ENCODE results near the gene ZFYVE9. TPM values are rescaled to one million over a fixed set of nuclear protein-coding genes. Genes with fewer than 3 reads are reported as not detected.
A peak's percentile ranks its signal among the peaks of the same experiment; 100 is the strongest.

ZFYVE9 gene
- total and polyA plus RNA-seq, 9 of the 15 experiments (the other 6 are each of a cell fraction or from before 2014, with no cell fraction given), result 0.52 to 14.4 (median 8.9) TPM

GRCh38 chr1:52365746-52366516, 224.0 kb downstream of the ZFYVE9 start, which contains the start of gene CC2D1B (continued):
- TF ChIP-seq FOXP4 (CRISPR knock-in tag; IDR thresholded peaks at IDR 0.05; ENCODE audit: borderline replicate concordance) (0 out of 2 replicates have a peak, but pooled peaks have one; percentile 9), PHF21A (IDR thresholded peaks at IDR 0.05; ENCODE audit: borderline replicate concordance, low read depth) (peak; percentile 72; the same call in 1 of the 2 replicates), REST (IDR thresholded peaks at IDR 0.05; ENCODE audit: borderline replicate concordance) (peak; percentile 96), REST (CRISPR knock-in tag; IDR thresholded peaks at IDR 0.05; ENCODE audit: low read depth) (peak; percentile 23), NRF1 (conservative IDR thresholded peaks at IDR 0.05 in 1 of 2, IDR thresholded peaks at IDR 0.05 in 1 of 2) (peak; percentile 100), KLF13 (tag; IDR thresholded peaks at IDR 0.05; ENCODE audit: borderline replicate concordance, low read depth) (peak; percentile 22; the same call in 1 of the 2 replicates), ZNF830 (CRISPR knock-in tag; IDR thresholded peaks at IDR 0.05) (peak; percentile 79; the same call in 1 of the 2 replicates), ATF2 (CRISPR knock-in tag; IDR thresholded peaks at IDR 0.05) (0 out of 2 replicates have a peak, but pooled peaks have one; percentile 45), LCOR (CRISPR knock-in tag; IDR thresholded peaks at IDR 0.05) (peak; percentile 87), ZSCAN32 (CRISPR knock-in tag; IDR thresholded peaks at IDR 0.05) (no peak), RBM22 (IDR thresholded peaks at IDR 0.05; ENCODE audit: low read depth, low read length, poor library complexity, severe bottlenecking) (peak; percentile 83)
- TF ChIP-seq, protein P1, sequence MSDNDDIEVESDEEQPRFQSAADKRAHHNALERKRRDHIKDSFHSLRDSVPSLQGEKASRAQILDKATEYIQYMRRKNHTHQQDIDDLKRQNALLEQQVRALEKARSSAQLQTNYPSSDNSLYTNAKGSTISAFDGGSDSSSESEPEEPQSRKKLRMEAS (CRISPR knock-in tag; IDR thresholded peaks at IDR 0.05), result peak; percentile 96
- TF ChIP-seq, protein P2, sequence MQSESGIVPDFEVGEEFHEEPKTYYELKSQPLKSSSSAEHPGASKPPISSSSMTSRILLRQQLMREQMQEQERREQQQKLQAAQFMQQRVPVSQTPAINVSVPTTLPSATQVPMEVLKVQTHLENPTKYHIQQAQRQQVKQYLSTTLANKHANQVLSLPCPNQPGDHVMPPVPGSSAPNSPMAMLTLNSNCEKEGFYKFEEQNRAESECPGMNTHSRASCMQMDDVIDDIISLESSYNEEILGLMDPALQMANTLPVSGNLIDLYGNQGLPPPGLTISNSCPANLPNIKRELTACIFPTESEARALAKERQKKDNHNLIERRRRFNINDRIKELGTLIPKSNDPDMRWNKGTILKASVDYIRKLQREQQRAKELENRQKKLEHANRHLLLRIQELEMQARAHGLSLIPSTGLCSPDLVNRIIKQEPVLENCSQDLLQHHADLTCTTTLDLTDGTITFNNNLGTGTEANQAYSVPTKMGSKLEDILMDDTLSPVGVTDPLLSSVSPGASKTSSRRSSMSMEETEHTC (IDR thresholded peaks at IDR 0.05), result peak; percentile 97

Measured in K562 (cell line).